NB4 (cell line): ENCODE measurements around the gene CBR1.

Experiments
- DNase-seq: peaks from one replicate; pipeline ENCODE4 v3.0.0; 2010; ENCODE audit warnings: low read depth
- H3K4me3 ChIP-seq: one replicate; pipeline ENCODE4 v1.5.1; 2011; ENCODE audit warnings: mild to moderate bottlenecking, low read depth, low read length, moderate library complexity
- CTCF ChIP-seq: IDR thresholded peaks from one replicate; pipeline ENCODE4 v1.5.1; 2012; ENCODE audit warnings: low read depth, low read length
- MAX ChIP-seq: IDR thresholded peaks from 2 replicates; pipeline ENCODE4 v1.6.1; 2011; ENCODE audit warnings: low read depth, low read length
- MYC ChIP-seq: IDR thresholded peaks from 2 replicates; pipeline ENCODE4 v1.6.1; 2011; ENCODE audit warnings: low read depth, low read length
- POLR2A ChIP-seq: IDR thresholded peaks from 2 replicates; pipeline ENCODE4 v1.6.1; 2011; ENCODE audit warnings: mild to moderate bottlenecking; ENCODE audit not compliant: insufficient read length; ENCODE audit errors: extremely low read depth

CBR1 gene

GRCh38 chr21:36061445-36061844, 8.4 kb upstream of the CBR1 start:
- TF ChIP-seq MAX: no peak
- no peak for TF ChIP-seq POLR2A
- TF ChIP-seq CTCF: no peak
- no peak for TF ChIP-seq MYC
- H3K4me3 ChIP-seq: no peak overlapping the region
- DNase-seq: no peak

- TF ChIP-seq MAX (no peak), CTCF (no peak), POLR2A (no peak), MYC (no peak)
- DNase-seq: no peak
Observed at GRCh38 chr21:36063375-36064084, 6.3 kb upstream of the CBR1 start.

GRCh38 chr21:36064085-36064460, 5.8 kb upstream of the CBR1 start:
- DNase-seq: no peak
- TF ChIP-seq MYC (no peak), CTCF (no peak), MAX (no peak), POLR2A (no peak)
- H3K4me3 ChIP-seq: no peak overlapping the region

More at GRCh38 chr21:36063375-36064084, 6.3 kb upstream of the CBR1 start:
- H3K4me3 ChIP-seq: no peak overlapping the region

GRCh38 chr21:36065497-36066036, 4.3 kb upstream of the CBR1 start:
- peak; percentile 54 for DNase-seq
- no peak overlapping the region for H3K4me3 ChIP-seq
- no peak for TF ChIP-seq MAX
- no peak for TF ChIP-seq CTCF
- no peak for TF ChIP-seq MYC
- TF ChIP-seq POLR2A: no peak

- no peak for DNase-seq
- no peak overlapping the region for H3K4me3 ChIP-seq
- TF ChIP-seq CTCF (no peak), MYC (no peak), POLR2A (no peak), MAX (no peak)
Observed at GRCh38 chr21:36068748-36069398, 951 bp upstream of the CBR1 start.
